ENCODE measurements around the gene ITIH4. TPM values are rescaled to one million over a fixed set of nuclear protein-coding genes. Genes with fewer than 3 reads are reported as not detected.

Gene ITIH4
- total and polyA plus RNA-seq, 2 experiments from 2014 or later: 55.9 to 91.3 TPM

GRCh38 chr3:52834871-52835501 is 4.5 kb upstream of the ITIH4 start, which contains the start of gene MUSTN1:
Gene MUSTN1 (minus strand): TSS chr3:52835019. CDS start chr3:52834948, 71 bp downstream.
- H3K4me1 ChIP-seq (ENCODE audit: insufficient read depth): peaks cover 9% of the 10 kb centered on the region
- H2AFZ ChIP-seq: no peak within 1 kb of the TSS
- DNase-seq (ENCODE audit: low spot score): peak; percentile 40
- no peak for TF ChIP-seq EZH2 (IDR thresholded peaks at IDR 0.05; ENCODE audit: borderline replicate concordance)
- TF ChIP-seq EZH2phosphoT487 (IDR thresholded peaks at IDR 0.05; ENCODE audit: low read depth, severe bottlenecking, unreplicated experiment): no peak
- TF ChIP-seq CTCF (IDR thresholded peaks at IDR 0.05; ENCODE audit: poor library complexity): no peak
- H3K27me3 ChIP-seq: no peaks in the 10 kb centered on the region
- peak within 1 kb of the TSS; percentile 14 for H3K27ac ChIP-seq
- no peaks in the 10 kb centered on the region for H3K79me2 ChIP-seq
- H3K36me3 ChIP-seq (replicated peaks; ENCODE audit: insufficient read depth, low read depth): no peaks in the 10 kb centered on the region
- no peaks in the 10 kb centered on the region for H3K9me3 ChIP-seq (ENCODE audit: low read depth)
- peak within 1 kb of the TSS; percentile 56 for H3K4me2 ChIP-seq
- no peak within 1 kb of the TSS for H3K4me3 ChIP-seq
- WGBS (ENCODE audit: low lambda C conversion rate, missing lambda C conversion rate): 26% methylated on average over 11 of the region's 11 CpGs
- no peaks in the 10 kb centered on the region for H4K20me1 ChIP-seq (ENCODE audit: insufficient read depth, poor library complexity, severe bottlenecking)
- H3K9me2 ChIP-seq (replicated peaks; ENCODE audit: insufficient read depth): no peaks in the 10 kb centered on the region

- Histone ChIP-seq H3K27ac (no peak overlapping the region), H4K20me1 (ENCODE audit: insufficient read depth, poor library complexity, severe bottlenecking) (no peaks in the 10 kb centered on the region), H3K27me3 (no peaks in the 10 kb centered on the region), H3K4me2 (no peak overlapping the region), H3K36me3 (replicated peaks; ENCODE audit: insufficient read depth, low read depth) (no peaks in the 10 kb centered on the region), H2AFZ (no peak overlapping the region), H3K9me2 (replicated peaks; ENCODE audit: insufficient read depth) (no peaks in the 10 kb centered on the region), H3K9me3 (ENCODE audit: low read depth) (no peaks in the 10 kb centered on the region), H3K4me1 (ENCODE audit: insufficient read depth) (peaks cover 9% of the 10 kb centered on the region), H3K79me2 (no peaks in the 10 kb centered on the region), H3K4me3 (no peak overlapping the region)
- TF ChIP-seq EZH2phosphoT487 (IDR thresholded peaks at IDR 0.05; ENCODE audit: low read depth, severe bottlenecking, unreplicated experiment): no peak
- WGBS (ENCODE audit: low lambda C conversion rate, missing lambda C conversion rate): 96% methylated on average over 14 of the region's 14 CpGs
- DNase-seq (ENCODE audit: low spot score): no peak
Measured at GRCh38 chr3:52833202-52833601, 2.7 kb upstream of the ITIH4 start.

GRCh38 chr3:52831500-52832301 is 1.2 kb upstream of the ITIH4 start:
- Histone ChIP-seq H2AFZ (no peak overlapping the region), H3K27me3 (no peaks in the 10 kb centered on the region), H3K4me1 (ENCODE audit: insufficient read depth) (peaks cover 13% of the 10 kb centered on the region), H3K9me3 (ENCODE audit: low read depth) (no peaks in the 10 kb centered on the region), H3K79me2 (no peaks in the 10 kb centered on the region), H3K4me3 (no peak overlapping the region), H3K36me3 (replicated peaks; ENCODE audit: insufficient read depth, low read depth) (no peaks in the 10 kb centered on the region), H4K20me1 (ENCODE audit: insufficient read depth, poor library complexity, severe bottlenecking) (no peaks in the 10 kb centered on the region), H3K9me2 (replicated peaks; ENCODE audit: insufficient read depth) (no peaks in the 10 kb centered on the region), H3K27ac (no peak overlapping the region), H3K4me2 (no peak overlapping the region)
- peak; percentile 62 for DNase-seq (ENCODE audit: low spot score)
- no peak for TF ChIP-seq CTCF (IDR thresholded peaks at IDR 0.05; ENCODE audit: poor library complexity)
- no peak for TF ChIP-seq EZH2phosphoT487 (IDR thresholded peaks at IDR 0.05; ENCODE audit: low read depth, severe bottlenecking, unreplicated experiment)
- no peak for TF ChIP-seq EZH2 (IDR thresholded peaks at IDR 0.05; ENCODE audit: borderline replicate concordance)
- WGBS (ENCODE audit: low lambda C conversion rate, missing lambda C conversion rate): 75% methylated on average over 21 of the region's 21 CpGs

- TF ChIP-seq CTCF (IDR thresholded peaks at IDR 0.05; ENCODE audit: poor library complexity) (no peak), EZH2 (IDR thresholded peaks at IDR 0.05; ENCODE audit: borderline replicate concordance) (no peak), EZH2phosphoT487 (IDR thresholded peaks at IDR 0.05; ENCODE audit: low read depth, severe bottlenecking, unreplicated experiment) (no peak)
- H3K79me2 ChIP-seq: no peaks in the 10 kb centered on the region
- no peak overlapping the region for H2AFZ ChIP-seq
- 89% methylated on average over 10 of the region's 10 CpGs for WGBS (ENCODE audit: low lambda C conversion rate, missing lambda C conversion rate)
- no peak overlapping the region for H3K4me3 ChIP-seq
- no peaks in the 10 kb centered on the region for H3K27me3 ChIP-seq
- no peak for DNase-seq (ENCODE audit: low spot score)
- no peak overlapping the region for H3K27ac ChIP-seq
- no peaks in the 10 kb centered on the region for H4K20me1 ChIP-seq (ENCODE audit: insufficient read depth, poor library complexity, severe bottlenecking)
- H3K9me2 ChIP-seq (replicated peaks; ENCODE audit: insufficient read depth): no peaks in the 10 kb centered on the region
- H3K4me1 ChIP-seq (ENCODE audit: insufficient read depth): peaks cover 8% of the 10 kb centered on the region
- H3K9me3 ChIP-seq (ENCODE audit: low read depth): no peaks in the 10 kb centered on the region
- H3K36me3 ChIP-seq (replicated peaks; ENCODE audit: insufficient read depth, low read depth): no peaks in the 10 kb centered on the region
- H3K4me2 ChIP-seq: no peak overlapping the region
Measured at GRCh38 chr3:52829906-52830463, 487 bp downstream of the ITIH4 start.
